H1 (cell line): ENCODE measurements around the gene TLK1. TPM values are rescaled to one million over a fixed set of nuclear protein-coding genes. Genes with fewer than 3 reads are reported as not detected.

Experiments
- CTCF ChIA-PET: fragments of 300-600 bp; sonication (Branson Sonifier 250); formaldehyde crosslinking; loops from one replicate; lab custom pipeline; 2021; ENCODE audit not compliant: partially characterized antibody; lab: Charles Lee
- POLR2A ChIA-PET: fragments of 300-600 bp; sonication (Branson Sonifier 250); formaldehyde crosslinking; loops from one replicate; lab custom pipeline; 2021; ENCODE audit warnings: inconsistent platforms; ENCODE audit not compliant: partially characterized antibody; lab: Charles Lee
- DNase-seq, 2 experiments: peaks; one replicate each; pipeline versions ENCODE4 v3.0.0 to v3.0.0-alpha.2; 2010 to 2022; ENCODE audit warnings: low spot score in 2 of 2, low read depth in 1 of 2, mixed read lengths in 1 of 2
- FAIRE-seq: peaks from 2 replicates; lab custom pipeline; 2011; peaks lifted over from hg19 to GRCh38; lab: Jason Lieb, UNC
- H2AFZ ChIP-seq: 2 replicates; pipeline ENCODE4 v1.8.1; 2012; ENCODE audit warnings: low read length, inconsistent platforms
- H2AK5ac ChIP-seq: 2 replicates; pipeline ENCODE4 v1.6.1; 2013; ENCODE audit warnings: low read depth, low read length
- H2BK120ac ChIP-seq: replicated peaks from 2 replicates; pipeline ENCODE3; 2013; ENCODE audit warnings: low read depth, low read length, inconsistent platforms
- H2BK12ac ChIP-seq: 2 replicates; pipeline ENCODE4 v1.6.1; 2013; ENCODE audit warnings: low read depth, low read length
- H2BK15ac ChIP-seq: 2 replicates; pipeline ENCODE4 v1.6.1; 2013; ENCODE audit warnings: low read length
- H2BK20ac ChIP-seq: 2 replicates; pipeline ENCODE4 v1.6.1; 2013; ENCODE audit warnings: low read length
- H2BK5ac ChIP-seq: 2 replicates; pipeline ENCODE4 v1.6.1; 2013; ENCODE audit warnings: low read depth, low read length
- H3K14ac ChIP-seq: 2 replicates; pipeline ENCODE4 v1.6.1; 2013; ENCODE audit warnings: inconsistent platforms; ENCODE audit not compliant: insufficient read length
- H3K18ac ChIP-seq: 2 replicates; pipeline ENCODE4 v1.6.1; 2013; ENCODE audit warnings: low read length; ENCODE audit errors: extremely low read depth
- H3K23ac ChIP-seq: 2 replicates; pipeline ENCODE4 v1.6.1; 2013; ENCODE audit warnings: inconsistent platforms; ENCODE audit not compliant: insufficient read length
- H3K23me2 ChIP-seq: 2 replicates; pipeline ENCODE4 v1.6.1; 2013; ENCODE audit warnings: low read depth, low read length
- H3K27ac ChIP-seq: 2 replicates; pipeline ENCODE4 v1.6.1; 2011; ENCODE audit warnings: low read depth, low read length, inconsistent platforms
- H3K27me3 ChIP-seq, 4 experiments: replicated peaks in 1 of 4; 1 replicate in 1 of 4; 2 replicates in 3 of 4; pipeline versions ENCODE4 v1.6.1 to v1.8.1; 2011 to 2013; ENCODE audit warnings: low read length in 3 of 4, mild to moderate bottlenecking in 3 of 4, inconsistent platforms in 2 of 4, mixed read lengths in 2 of 4, moderate library complexity in 1 of 4; ENCODE audit not compliant: control insufficient read depth in 3 of 4, insufficient read depth in 3 of 4; ENCODE audit errors: extremely low read depth in 1 of 4
- H3K36me3 ChIP-seq, 4 experiments: 2 replicates each; pipeline versions ENCODE4 v1.6.1 to v1.8.1; 2011 to 2013; ENCODE audit warnings: mild to moderate bottlenecking in 4 of 4, low read length in 3 of 4, moderate library complexity in 2 of 4, control low read depth in 1 of 4, inconsistent platforms in 1 of 4; ENCODE audit not compliant: insufficient read depth in 4 of 4, control insufficient read depth in 2 of 4
- H3K4ac ChIP-seq: replicated peaks from 2 replicates; pipeline ENCODE3; 2013; ENCODE audit warnings: low read length, low read depth, mixed read lengths, inconsistent platforms; ENCODE audit not compliant: insufficient read length
- H3K4me1 ChIP-seq, 4 experiments: replicated peaks in 1 of 4; 1 replicate in 1 of 4; 2 replicates in 3 of 4; pipeline versions ENCODE4 v1.6.1 to v1.8.1; 2011 to 2013; ENCODE audit warnings: low read length in 3 of 4, inconsistent platforms in 2 of 4, mixed read lengths in 1 of 4; ENCODE audit not compliant: insufficient read depth in 4 of 4, control insufficient read depth in 3 of 4
- H3K4me2 ChIP-seq, 2 experiments: 2 replicates each; pipeline versions ENCODE4 v1.6.1 to v1.8.1; 2011 to 2013; ENCODE audit warnings: low read depth in 2 of 2, low read length in 2 of 2, control low read depth in 1 of 2, inconsistent platforms in 1 of 2, mild to moderate bottlenecking in 1 of 2; ENCODE audit not compliant: insufficient read depth in 1 of 2
- H3K4me3 ChIP-seq, 4 experiments: fragments of 200-600, 300-600 bp in 1 of 4; sonication (generic), shearing (Covaris generic), sonication (Bioruptor Twin) in 1 of 4; 2 replicates each; pipeline versions ENCODE4 v1.5.1 to v1.8.1; 2011 to 2016; ENCODE audit warnings: low read length in 4 of 4, low read depth in 3 of 4, control low read depth in 2 of 4, inconsistent platforms in 2 of 4, mild to moderate bottlenecking in 2 of 4, mixed read lengths in 1 of 4, moderate library complexity in 1 of 4; ENCODE audit not compliant: insufficient read depth in 2 of 4; ENCODE audit errors: extremely low read depth in 1 of 4
- H3K56ac ChIP-seq: replicated peaks from 2 replicates; pipeline ENCODE3; 2013; ENCODE audit warnings: low read depth, mild to moderate bottlenecking, mixed read lengths, low read length, inconsistent platforms; ENCODE audit not compliant: insufficient read length
- H3K79me1 ChIP-seq: 2 replicates; pipeline ENCODE4 v1.6.1; 2013; ENCODE audit warnings: low read depth, low read length, control low read depth
- H3K79me2 ChIP-seq, 2 experiments: 2 replicates each; pipeline versions ENCODE4 v1.6.1 to v1.8.1; 2012 to 2013; ENCODE audit warnings: low read length in 2 of 2, mild to moderate bottlenecking in 2 of 2, inconsistent platforms in 1 of 2; ENCODE audit not compliant: insufficient read depth in 2 of 2, control insufficient read depth in 1 of 2
- H3K9ac ChIP-seq, 4 experiments: replicated peaks in 1 of 4; 1 replicate in 1 of 4; 2 replicates in 3 of 4; pipeline versions ENCODE4 v1.6.1 to v1.8.1; 2011 to 2013; ENCODE audit warnings: low read depth in 3 of 4, low read length in 3 of 4, control low read depth in 2 of 4, mild to moderate bottlenecking in 2 of 4, moderate library complexity in 2 of 4, inconsistent platforms in 1 of 4; ENCODE audit errors: extremely low read depth in 1 of 4
- H3K9me3 ChIP-seq, 2 experiments: 2 replicates each; pipeline versions ENCODE4 v1.6.1 to v1.8.1; 2012 to 2013; ENCODE audit warnings: mild to moderate bottlenecking in 2 of 2, moderate library complexity in 2 of 2, control low read depth in 1 of 2, inconsistent platforms in 1 of 2, low read depth in 1 of 2, low read length in 1 of 2, mixed read lengths in 1 of 2; ENCODE audit not compliant: insufficient read depth in 2 of 2
- H4K20me1 ChIP-seq, 2 experiments: replicated peaks in 1 of 2; 2 replicates each; pipeline versions ENCODE3 to v1.8.1; 2011 to 2013; ENCODE audit warnings: inconsistent platforms in 2 of 2, low read length in 2 of 2, mild to moderate bottlenecking in 1 of 2; ENCODE audit not compliant: insufficient read depth in 2 of 2, control insufficient read depth in 1 of 2
- H4K5ac ChIP-seq: 2 replicates; pipeline ENCODE4 v1.6.1; 2013; ENCODE audit warnings: low read length, low read depth, mixed read lengths, inconsistent platforms; ENCODE audit not compliant: insufficient read length
- H4K8ac ChIP-seq: 2 replicates; pipeline ENCODE4 v1.8.0; 2013; ENCODE audit warnings: mild to moderate bottlenecking, moderate library complexity, low read length, inconsistent platforms; ENCODE audit not compliant: insufficient read depth; ENCODE audit errors: extremely low read depth
- H4K91ac ChIP-seq: replicated peaks from 2 replicates; pipeline ENCODE3; 2013; ENCODE audit warnings: low read length, mixed read lengths, inconsistent platforms; ENCODE audit not compliant: insufficient read length
- ATF2 ChIP-seq: IDR thresholded peaks from 2 replicates; pipeline ENCODE4 v1.6.1; 2012; ENCODE audit warnings: low read length, inconsistent platforms
- EGR1 ChIP-seq: IDR thresholded peaks from 2 replicates; pipeline ENCODE4 v1.6.1; 2011; ENCODE audit warnings: low read depth, low read length, borderline replicate concordance
- JUND ChIP-seq: IDR thresholded peaks from 2 replicates; pipeline ENCODE4 v1.6.1; 2011; ENCODE audit warnings: mild to moderate bottlenecking, improper control_type of control experiment, low read length
- MAFK ChIP-seq: IDR thresholded peaks from 2 replicates; pipeline ENCODE4 v1.6.1; 2012; ENCODE audit warnings: low read depth, mild to moderate bottlenecking, improper control_type of control experiment, low read length
- POLR2A ChIP-seq, 2 experiments: IDR thresholded peaks; 1 replicate in 1 of 2; 2 replicates in 1 of 2; pipeline ENCODE4 v1.6.1; 2011; ENCODE audit warnings: low read depth in 2 of 2, low read length in 2 of 2, mild to moderate bottlenecking in 2 of 2; ENCODE audit errors: control extremely low read depth in 1 of 2
- RFX5 ChIP-seq: IDR thresholded peaks from 2 replicates; pipeline ENCODE4 v1.6.1; 2011; ENCODE audit warnings: low read depth, low read length, improper control_type of control experiment, borderline replicate concordance
- SP1 ChIP-seq: IDR thresholded peaks from 2 replicates; pipeline ENCODE4 v1.6.1; 2011; ENCODE audit warnings: low read depth, low read length
- SP2 ChIP-seq: IDR thresholded peaks from 2 replicates; pipeline ENCODE4 v1.6.1; 2012; ENCODE audit warnings: mild to moderate bottlenecking, low read length, inconsistent platforms
- TAF7 ChIP-seq: optimal IDR thresholded peaks from 2 replicates; pipeline ENCODE3; 2011; ENCODE audit warnings: low read depth, mild to moderate bottlenecking, inconsistent platforms, low read length, moderate library complexity, borderline replicate concordance
- YY1 ChIP-seq: IDR thresholded peaks from 2 replicates; pipeline ENCODE4 v1.6.1; 2011; ENCODE audit warnings: low read depth, mild to moderate bottlenecking, low read length
- ZNF274 ChIP-seq: IDR thresholded peaks from 2 replicates; pipeline ENCODE4 v1.7.0; 2012; ENCODE audit warnings: low read length, borderline replicate concordance; ENCODE audit errors: extremely low read depth
- WGBS, 2 experiments: shearing (Covaris generic) in 1 of 2; methylation state at CpG; one replicate each; pipeline versions ENCODE4 v1.1.6 to v1.1.7; 2013 to 2015; ENCODE audit warnings: low lambda C conversion rate in 2 of 2, mixed read lengths in 2 of 2, inconsistent platforms in 1 of 2, low coverage in 1 of 2, missing lambda C conversion rate in 1 of 2; ENCODE audit not compliant: insufficient replicate concordance in 2 of 2, insufficient coverage in 1 of 2, insufficient read length in 1 of 2; ENCODE audit errors: extremely low coverage in 1 of 2, missing lambda C conversion rate in 1 of 2; 5-methylcytosine and 5-hydroxymethylcytosine counted together
- polyA plus RNA-seq, 7 experiments: library from polyadenylated mRNA; depleted of rRNA in 3 of 7; stranded (reverse) in 5 of 7; unstranded in 2 of 7; fragments of >200 nt in 5 of 7; fragments of 200-250 nt in 2 of 7; gene quantifications; 1 replicate in 5 of 7; 2 replicates in 1 of 7; 4 replicates in 1 of 7; pipeline versions ENCODE4 v1.2.1 to v1.2.3, GENCODE V29; 2011 to 2013; ENCODE audit warnings: missing spikeins in 2 of 7, mixed read lengths in 2 of 7
- total RNA-seq: library from RNA; stranded (reverse); fragmentation: NEBNext Ultra II Directional; extraction: Animal tissue kit (Norgen Biotek cat#: 25700); gene quantifications from 2 replicates; pipeline ENCODE4 v1.2.1, GENCODE V29; 2021
- TF ChIP-seq, protein P1 (sequence below): IDR thresholded peaks from 2 replicates; pipeline ENCODE4 v1.6.1; 2012; ENCODE audit warnings: inconsistent platforms

The TLK1 gene
- total and polyA plus RNA-seq, 2 of the 8 experiments (the other 6 are each of a cell fraction or from before 2014, with no cell fraction given) = 11.2 to 102 TPM

- Histone ChIP-seq H3K14ac (no peak overlapping the region), H3K27ac (no peak overlapping the region; the same call in 1 of the 2 replicates), H2AFZ (no peak overlapping the region), H2BK5ac (no peak overlapping the region), H4K91ac (peak overlapping the region; percentile 67), H3K79me1 (no peaks in the 10 kb centered on the region), H3K23ac (no peak overlapping the region), H2BK20ac (no peak overlapping the region), H3K4ac (no peak overlapping the region), H4K20me1 (no peaks in the 10 kb centered on the region), H3K4me1 (peaks cover 0 to 10% (median 3%) of the 10 kb centered on the region in 4 experiments; a peak in 6 of 7 replicates), H2BK120ac (no peak overlapping the region), H3K36me3 (0 out of 8 replicates have a peak, but pooled peaks cover 0 to 1% (median 0%) of the 10 kb centered on the region in 4 experiments), H3K4me2 (peak overlapping the region; percentile 34 to 79), H3K9me3 (no peaks in the 10 kb centered on the region), H4K5ac (peak overlapping the region; percentile 47), H3K79me2 (no peaks in the 10 kb centered on the region), H3K9ac (no peak overlapping the region), H3K4me3 (peak overlapping the region in 3 of 4 experiments; percentile 24 to 58 (median 24); a peak in 4 of 8 replicates), H3K56ac (no peak overlapping the region), H2BK15ac (no peak overlapping the region), H3K27me3 (no peaks in the 10 kb centered on the region), H2AK5ac (no peak overlapping the region), H3K18ac (no peak overlapping the region; the same call in 1 of the 2 replicates), H3K23me2 (no peaks in the 10 kb centered on the region; the same call in 1 of the 2 replicates), H4K8ac (peak overlapping the region; percentile 87; the same call in 1 of the 2 replicates), H2BK12ac (no peak overlapping the region)
- DNase-seq (no peak), FAIRE-seq (no peak)
- WGBS, 2 experiments = 30% methylated on average over 12 of the region's 12 CpGs; no CpG with 5 or more reads in 1 of the 2 experiments
- ChIA-PET CTCF (interaction anchor here (0.6 to 6.0 kb wide), 24 partner anchors 9 to 599 kb away, joined by 3 to 49 read pairs (median 4); no protein-coding TSS in a partner anchor), POLR2A (interaction anchor here (0.9 to 4.5 kb wide), 5 partner anchors 35 to 549 kb away, joined by 3 to 18 read pairs (median 5); partner anchors contain the start of genes CYBRD1, DCAF17 and METTL8)
- TF ChIP-seq SP1 = no peak
- TF ChIP-seq YY1 = no peak
- TF ChIP-seq ATF2 = no peak
- no peak for TF ChIP-seq TAF7
- TF ChIP-seq, protein P1, sequence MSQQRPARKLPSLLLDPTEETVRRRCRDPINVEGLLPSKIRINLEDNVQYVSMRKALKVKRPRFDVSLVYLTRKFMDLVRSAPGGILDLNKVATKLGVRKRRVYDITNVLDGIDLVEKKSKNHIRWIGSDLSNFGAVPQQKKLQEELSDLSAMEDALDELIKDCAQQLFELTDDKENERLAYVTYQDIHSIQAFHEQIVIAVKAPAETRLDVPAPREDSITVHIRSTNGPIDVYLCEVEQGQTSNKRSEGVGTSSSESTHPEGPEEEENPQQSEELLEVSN = no peak; the same call in 1 of the 2 replicates
- no peak for TF ChIP-seq RFX5
- TF ChIP-seq MAFK = no peak
- TF ChIP-seq POLR2A (IDR thresholded peaks at IDR 0.05; ENCODE audit: control extremely low read depth in 1 of 2, low read depth in 2 of 2, low read length in 2 of 2) = no peak; a peak in 1 of 3 replicates
- TF ChIP-seq EGR1 = no peak
- no peak for TF ChIP-seq ZNF274
- no peak for TF ChIP-seq JUND
- no peak for TF ChIP-seq SP2
These were observed 187.5 kb downstream of the TLK1 start for GRCh38 chr2:170973225-170973491.
